HepG2 (cell line): ENCODE measurements around the gene MFAP5. TPM values are rescaled to one million over a fixed set of nuclear protein-coding genes. Genes with fewer than 3 reads are reported as not detected.

ENCODE experiments used
- ATAC-seq: fragments of 200-7000 bp; cut with Tn5 transposase; 3 replicates; pipeline ENCODE4 v1.9.1; 2020; ENCODE audit warnings: mild to moderate bottlenecking, moderate library complexity
- BruUV-seq: library from RNA; stranded (reverse); fragments of 400-500 nt; replicated peaks from 2 replicates; lab custom pipeline; 2021; lab: Mats Ljungman, UMichigan
- CTCF ChIA-PET: fragments of 300-600 bp; formaldehyde crosslinking; extraction: SDS; loops from one replicate; lab custom pipeline; 2021; ENCODE audit warnings: low total read pairs, inconsistent platforms, low intra/inter-chr PET ratio; lab: Yijun Ruan, JAX
- POLR2A ChIA-PET: fragments of 350-600 bp; sonication (Branson Sonifier 250); formaldehyde crosslinking; loops from one replicate; lab custom pipeline; 2020; ENCODE audit warnings: antibody characterized with exemption, inconsistent platforms; lab: Yijun Ruan, JAX
- DNase-seq: peaks from one replicate; pipeline ENCODE4 v3.0.0-alpha.2; 2015; ENCODE audit warnings: low spot score
- FAIRE-seq: peaks from 3 replicates; lab custom pipeline; 2011; peaks lifted over from hg19 to GRCh38; lab: Jason Lieb, UNC
- H2AFZ ChIP-seq: one replicate; pipeline ENCODE4 v1.6.1; 2011; ENCODE audit warnings: low read length, inconsistent platforms
- H3K27ac ChIP-seq: fragments of 300-600 bp; 3 replicates; pipeline ENCODE4 v1.8.0; 2011; ENCODE audit warnings: mixed run types, mild to moderate bottlenecking, mixed read lengths, low read length, inconsistent platforms; ENCODE audit not compliant: insufficient read depth; ENCODE audit errors: extremely low read length
- H3K27me3 ChIP-seq, 2 experiments: fragments of 200-600 bp in 1 of 2; 2 replicates in 1 of 2; 3 replicates in 1 of 2; pipeline versions ENCODE4 v1.6.0 to v1.8.0; 2011; ENCODE audit warnings: low read length in 2 of 2, mild to moderate bottlenecking in 2 of 2, moderate library complexity in 2 of 2, inconsistent platforms in 1 of 2; ENCODE audit not compliant: insufficient read depth in 2 of 2, control insufficient read depth in 1 of 2
- H3K36me3 ChIP-seq, 2 experiments: fragments of 200-600 bp in 1 of 2; replicated peaks in 1 of 2; 2 replicates in 1 of 2; 3 replicates in 1 of 2; pipeline versions ENCODE4 v1.5.1 to v1.8.0; 2011; ENCODE audit warnings: low read length in 2 of 2, inconsistent platforms in 1 of 2; ENCODE audit not compliant: insufficient read depth in 2 of 2, control insufficient read depth in 1 of 2
- H3K4me1 ChIP-seq: 2 replicates; pipeline ENCODE4 v1.5.1; 2012; ENCODE audit warnings: low read length, inconsistent platforms; ENCODE audit not compliant: insufficient read depth
- H3K4me2 ChIP-seq: 2 replicates; pipeline ENCODE4 v1.6.0; 2011; ENCODE audit warnings: low read depth, low read length, inconsistent platforms
- H3K4me3 ChIP-seq, 3 experiments: fragments of 200-600 bp in 1 of 3; sonication (generic), shearing (Covaris generic) in 1 of 3; replicated peaks in 1 of 3; 2 replicates each; pipeline ENCODE4 v1.5.1; 2011 to 2016; ENCODE audit warnings: low read length in 3 of 3, inconsistent platforms in 2 of 3, low read depth in 2 of 3, mild to moderate bottlenecking in 2 of 3, control low read depth in 1 of 3, mixed read lengths in 1 of 3; ENCODE audit not compliant: insufficient read depth in 1 of 3
- H3K79me2 ChIP-seq: one replicate; pipeline ENCODE4 v1.6.1; 2011; ENCODE audit warnings: low read length, inconsistent platforms; ENCODE audit not compliant: insufficient read depth
- H3K9ac ChIP-seq: 2 replicates; pipeline ENCODE4 v1.6.0; 2011; ENCODE audit warnings: mild to moderate bottlenecking, low read depth, low read length, inconsistent platforms; ENCODE audit not compliant: insufficient read depth
- H3K9me3 ChIP-seq: 2 replicates; pipeline ENCODE4 v1.5.1; 2012; ENCODE audit warnings: mild to moderate bottlenecking, low read length
- H4K20me1 ChIP-seq: 2 replicates; pipeline ENCODE4 v1.6.0; 2011; ENCODE audit warnings: inconsistent platforms, mild to moderate bottlenecking, low read length, moderate library complexity; ENCODE audit not compliant: insufficient read depth
- TCF7 ChIP-seq: sonication (generic); IDR thresholded peaks from 2 replicates; pipeline ENCODE4 v1.6.1; 2016; ENCODE audit warnings: antibody characterized with exemption, low read depth
- ZNF180 ChIP-seq: sonication (generic); formaldehyde crosslinking; IDR thresholded peaks from 2 replicates; pipeline ENCODE4 v1.4.0; 2020; ENCODE audit warnings: low read depth, missing genetic modification reagents, borderline replicate concordance
- WGBS: methylation state at CpG from one replicate; pipeline ENCODE4 v1.1.6; 2017; ENCODE audit warnings: low lambda C conversion rate; 5-methylcytosine and 5-hydroxymethylcytosine counted together
- in situ Hi-C: cut with HindIII; loops from 2 replicates; pipeline ENCODE4 v1.10.0; 2017; ENCODE audit warnings: low pct_unique_long_range_greater_than_20kb; ENCODE audit not compliant: extremely low pct_ligation_motif_present
- intact Hi-C: fragments of 100-400 bp; cut with micrococcal nuclease; formaldehyde crosslinking; loops from one replicate; pipeline ENCODE4 v1.10.0; 2022; ENCODE audit not compliant: unreplicated experiment
- polyA plus RNA-seq, 8 experiments: library from polyadenylated mRNA; depleted of rRNA in 3 of 8; stranded (reverse) in 7 of 8; unstranded in 1 of 8; fragments of >200 nt; fragmentation: Illumina TruSeq in 4 of 8; extraction: Trizol in 4 of 8; gene quantifications; 2 replicates each; pipeline versions ENCODE4 v1.2.1 to v1.2.3, GENCODE V29; 2011 to 2016; ENCODE audit warnings: low read depth in 4 of 8, missing spikeins in 1 of 8, mixed read lengths in 1 of 8; ENCODE audit not compliant: insufficient read depth in 1 of 8
- small RNA-seq, 3 experiments: library from RNA; depleted of rRNA; stranded (forward); fragments of <200 nt; gene quantifications; one replicate each; pipeline ENCODE3, GENCODE V24; 2012; ENCODE audit warnings: low read depth in 2 of 3, low replicate concordance in 1 of 3; ENCODE audit not compliant: insufficient read length in 3 of 3, insufficient read depth in 2 of 3
- total RNA-seq, 5 experiments: library from RNA; depleted of rRNA; stranded (reverse); fragments of >200 nt; fragmentation: Illumina TruSeq; extraction: Trizol; gene quantifications; 2 replicates each; pipeline ENCODE4 v1.2.3, GENCODE V29; 2016; ENCODE audit warnings: low read depth in 1 of 5
- TF ChIP-seq, protein P1 (sequence below): sonication (generic); formaldehyde crosslinking; IDR thresholded peaks from 2 replicates; pipeline ENCODE4 v1.5.0; 2020; ENCODE audit warnings: missing genetic modification reagents
- TF ChIP-seq, protein P2 (sequence below): sonication (generic); formaldehyde crosslinking; IDR thresholded peaks from 2 replicates; pipeline ENCODE4 v1.4.0; 2020; ENCODE audit warnings: missing genetic modification reagents, borderline replicate concordance
- TF ChIP-seq, protein P3 (sequence below): sonication (generic); formaldehyde crosslinking; IDR thresholded peaks from 2 replicates; pipeline ENCODE4 v1.4.0; 2020; ENCODE audit warnings: missing genetic modification reagents, low read depth, mild to moderate bottlenecking, borderline replicate concordance

The MFAP5 gene
- total and polyA plus RNA-seq, 2 of the 13 experiments (the other 11 are each of a cell fraction or from before 2014, with no cell fraction given) = 0.07 TPM; not detected in 1

DNA sequence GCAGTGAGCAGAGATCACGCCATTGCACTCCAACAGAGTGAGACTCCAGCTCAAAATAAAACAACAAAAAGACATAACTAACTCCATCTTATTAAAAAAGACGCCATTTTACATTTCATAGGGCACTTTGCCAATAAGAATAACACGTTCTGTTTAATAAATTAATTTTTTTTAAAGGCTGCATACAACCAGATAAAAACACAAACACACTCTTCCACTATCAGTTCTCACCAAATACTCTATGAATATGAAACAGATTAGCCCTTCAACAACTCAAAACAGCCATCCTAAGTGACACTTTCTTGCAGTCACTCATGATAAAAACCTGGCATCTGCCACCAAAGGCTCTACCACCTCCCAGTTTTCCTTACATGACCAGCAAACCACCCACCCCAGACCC lies 66.1 kb downstream of the MFAP5 start:
- ATAC-seq (no peak), FAIRE-seq (no peak), DNase-seq (no peak)
- BruUV-seq = no TSS peak
- intact Hi-C loops = no loop called here
- POLR2A ChIA-PET = no interaction called here
- Histone ChIP-seq H3K4me2 (no peak overlapping the region), H3K27ac (no peak overlapping the region), H3K4me1 (no peaks in the 10 kb centered on the region), H3K36me3 (no peaks in the 10 kb centered on the region), H3K9ac (no peak overlapping the region), H3K4me3 (no peak overlapping the region), H2AFZ (no peak overlapping the region), H4K20me1 (no peaks in the 10 kb centered on the region), H3K27me3 (no peaks in the 10 kb centered on the region), H3K79me2 (no peaks in the 10 kb centered on the region), H3K9me3 (no peaks in the 10 kb centered on the region)
- 6% methylated on average over 3 of the region's 3 CpGs for WGBS
- TF ChIP-seq, protein P1, sequence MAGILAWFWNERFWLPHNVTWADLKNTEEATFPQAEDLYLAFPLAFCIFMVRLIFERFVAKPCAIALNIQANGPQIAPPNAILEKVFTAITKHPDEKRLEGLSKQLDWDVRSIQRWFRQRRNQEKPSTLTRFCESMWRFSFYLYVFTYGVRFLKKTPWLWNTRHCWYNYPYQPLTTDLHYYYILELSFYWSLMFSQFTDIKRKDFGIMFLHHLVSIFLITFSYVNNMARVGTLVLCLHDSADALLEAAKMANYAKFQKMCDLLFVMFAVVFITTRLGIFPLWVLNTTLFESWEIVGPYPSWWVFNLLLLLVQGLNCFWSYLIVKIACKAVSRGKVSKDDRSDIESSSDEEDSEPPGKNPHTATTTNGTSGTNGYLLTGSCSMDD (CRISPR knock-in tag) = no peak
- TF ChIP-seq, protein P2, sequence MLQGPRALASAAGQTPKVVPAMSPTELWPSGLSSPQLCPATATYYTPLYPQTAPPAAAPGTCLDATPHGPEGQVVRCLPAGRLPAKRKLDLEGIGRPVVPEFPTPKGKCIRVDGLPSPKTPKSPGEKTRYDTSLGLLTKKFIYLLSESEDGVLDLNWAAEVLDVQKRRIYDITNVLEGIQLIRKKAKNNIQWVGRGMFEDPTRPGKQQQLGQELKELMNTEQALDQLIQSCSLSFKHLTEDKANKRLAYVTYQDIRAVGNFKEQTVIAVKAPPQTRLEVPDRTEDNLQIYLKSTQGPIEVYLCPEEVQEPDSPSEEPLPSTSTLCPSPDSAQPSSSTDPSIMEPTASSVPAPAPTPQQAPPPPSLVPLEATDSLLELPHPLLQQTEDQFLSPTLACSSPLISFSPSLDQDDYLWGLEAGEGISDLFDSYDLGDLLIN (CRISPR knock-in tag) = no peak
- TF ChIP-seq TCF7 (no peak), ZNF180 (CRISPR knock-in tag) (no peak)
- TF ChIP-seq, protein P3, sequence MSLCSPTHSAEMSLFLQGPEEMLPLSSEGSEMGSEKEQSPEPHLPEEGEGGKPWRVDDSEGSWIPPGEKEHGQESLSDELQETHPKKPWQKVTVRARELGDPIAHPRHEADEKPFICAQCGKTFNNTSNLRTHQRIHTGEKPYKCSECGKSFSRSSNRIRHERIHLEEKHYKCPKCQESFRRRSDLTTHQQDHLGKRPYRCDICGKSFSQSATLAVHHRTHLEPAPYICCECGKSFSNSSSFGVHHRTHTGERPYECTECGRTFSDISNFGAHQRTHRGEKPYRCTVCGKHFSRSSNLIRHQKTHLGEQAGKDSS (CRISPR knock-in tag) = no peak
- CTCF ChIA-PET = no interaction called here
- in situ Hi-C loops = no loop called here

Small RNAs within 50 kb of the gene (small RNA-seq; reads per million reads assigned to genes)
- gene RF00564 = 0 reads per million in 3 experiments

Other genes starting within 250 kb of the MFAP5 start
- gene CLEC6A, start 206.9 kb downstream of the MFAP5 start, total RNA-seq (2016; rRNA removed; fragmentation: Illumina TruSeq; extraction: Trizol) = not detected in 2 replicates
- gene CLEC6A, start 206.9 kb downstream of the MFAP5 start, polyA plus RNA-seq (2011; rRNA removed) = not detected in 2 replicates
- not detected in 2 replicates for gene CLEC4D, start 149.3 kb downstream of the MFAP5 start, total RNA-seq (2016; rRNA removed; fragmentation: Illumina TruSeq; extraction: Trizol)
- not detected in 2 replicates for gene CLEC4D, start 149.3 kb downstream of the MFAP5 start, polyA plus RNA-seq (2011; rRNA removed)
- not detected in 2 replicates for gene CLEC4E, start 121.9 kb downstream of the MFAP5 start, total RNA-seq (2016; rRNA removed; fragmentation: Illumina TruSeq; extraction: Trizol)
- gene CLEC4E, start 121.9 kb downstream of the MFAP5 start, polyA plus RNA-seq (2011; rRNA removed) = not detected in 2 replicates
- not detected in 2 replicates for gene AICDA, start 50.0 kb downstream of the MFAP5 start, total RNA-seq (2016; rRNA removed; fragmentation: Illumina TruSeq; extraction: Trizol)
- gene AICDA, start 50.0 kb downstream of the MFAP5 start, polyA plus RNA-seq (2011; rRNA removed) = not detected in 2 replicates
- gene RIMKLB, start 35.2 kb upstream of the MFAP5 start, total RNA-seq (2016; rRNA removed; fragmentation: Illumina TruSeq; extraction: Trizol) = 0.21 and 0.33 TPM in 2 replicates
- 0.35 and 0.40 TPM in 2 replicates for gene RIMKLB, start 35.2 kb upstream of the MFAP5 start, polyA plus RNA-seq (2011; rRNA removed)
- not detected in 2 replicates for gene A2ML1, start 159.8 kb upstream of the MFAP5 start, total RNA-seq (2016; rRNA removed; fragmentation: Illumina TruSeq; extraction: Trizol)
- not detected in 2 replicates for gene A2ML1, start 159.8 kb upstream of the MFAP5 start, polyA plus RNA-seq (2011; rRNA removed)